Fibroblast of lung (primary cell): ENCODE data around the gene SLC9A1. TPM values are rescaled to one million over a fixed set of nuclear protein-coding genes. Genes with fewer than 3 reads are reported as not detected.

Source experiments
- DNase-seq, 2 donors: peaks; one replicate each; pipeline versions ENCODE4 v3.0.0 to v3.0.0-alpha.2; 2010; ENCODE audit warnings: low read depth in 2 of 2
- H2AFZ ChIP-seq: 2 replicates; pipeline ENCODE4 v1.5.1; 2012; ENCODE audit warnings: low read length, control low read depth, inconsistent platforms
- H3K27ac ChIP-seq: 2 replicates; pipeline ENCODE4 v1.5.1; 2011; ENCODE audit warnings: low read length, control low read depth; ENCODE audit not compliant: insufficient read depth
- H3K27me3 ChIP-seq: 2 replicates; pipeline ENCODE4 v1.5.1; 2011; ENCODE audit warnings: mild to moderate bottlenecking, low read length; ENCODE audit not compliant: control insufficient read depth, insufficient read depth
- H3K36me3 ChIP-seq: 2 replicates; pipeline ENCODE4 v1.5.1; 2011; ENCODE audit warnings: low read length; ENCODE audit not compliant: control insufficient read depth, insufficient read depth
- H3K4me1 ChIP-seq: 2 replicates; pipeline ENCODE4 v1.5.1; 2011; ENCODE audit warnings: low read length; ENCODE audit not compliant: control insufficient read depth, insufficient read depth; ENCODE audit errors: extremely low read depth
- H3K4me2 ChIP-seq: 2 replicates; pipeline ENCODE4 v1.5.1; 2011; ENCODE audit warnings: low read length, control low read depth; ENCODE audit not compliant: insufficient read depth; ENCODE audit errors: extremely low read depth
- H3K4me3 ChIP-seq, 4 experiments: fragments of 200-600 bp in 1 of 4; sonication (generic) in 1 of 4; replicated peaks in 1 of 4; 2 replicates each; pipeline ENCODE4 v1.5.1; 2011 to 2016; ENCODE audit warnings: low read length in 4 of 4, low read depth in 3 of 4, mild to moderate bottlenecking in 3 of 4, control low read depth in 2 of 4, inconsistent platforms in 1 of 4, mixed read lengths in 1 of 4; ENCODE audit not compliant: insufficient read depth in 1 of 4; ENCODE audit errors: control extremely low read depth in 1 of 4
- H3K79me2 ChIP-seq: 2 replicates; pipeline ENCODE4 v1.5.1; 2012; ENCODE audit warnings: mild to moderate bottlenecking, low read length, inconsistent platforms; ENCODE audit not compliant: control insufficient read depth, insufficient read depth
- H3K9ac ChIP-seq: 2 replicates; pipeline ENCODE4 v1.5.1; 2011; ENCODE audit warnings: mild to moderate bottlenecking, low read length, control low read depth; ENCODE audit not compliant: insufficient read depth
- H3K9me3 ChIP-seq: 2 replicates; pipeline ENCODE4 v1.5.1; 2012; ENCODE audit warnings: low read depth, low read length; ENCODE audit not compliant: control insufficient read depth, insufficient read depth
- H4K20me1 ChIP-seq: 2 replicates; pipeline ENCODE4 v1.5.1; 2011; ENCODE audit warnings: low read length; ENCODE audit not compliant: control insufficient read depth, insufficient read depth; ENCODE audit errors: extremely low read depth
- EZH2 ChIP-seq: IDR thresholded peaks from 2 replicates; pipeline ENCODE4 v1.5.1; 2012; ENCODE audit warnings: low read length, control low read depth, mild to moderate bottlenecking; ENCODE audit errors: missing control alignments
- polyA plus RNA-seq, 2 donors: library from polyadenylated mRNA; depleted of rRNA in 1 of 2; stranded (reverse) in 1 of 2; unstranded in 1 of 2; fragments of >200 nt; gene quantifications; 2 replicates each; pipeline ENCODE4 v1.2.1, GENCODE V29; 2011 to 2012; ENCODE audit warnings: missing spikeins in 1 of 2
- total RNA-seq: library from RNA; depleted of rRNA; stranded (reverse); fragments of >200 nt; gene quantifications from 2 replicates; pipeline ENCODE4 v1.2.1, GENCODE V29; 2014
- TF ChIP-seq, protein P1 (sequence below), 2 donors: IDR thresholded peaks in 1 of 2; conservative IDR thresholded peaks in 1 of 2; 1 replicate in 1 of 2; 2 replicates in 1 of 2; pipeline ENCODE4 v1.5.1; 2011 to 2012; ENCODE audit warnings: low read length in 2 of 2, control low read depth in 1 of 2, inconsistent platforms in 1 of 2, low read depth in 1 of 2, mild to moderate bottlenecking in 1 of 2

The SLC9A1 gene
- total and polyA plus RNA-seq, 2 donors (not counting 1 experiment from before 2014, with no cell fraction given), result 4.9 to 10.4 TPM

DNA sequence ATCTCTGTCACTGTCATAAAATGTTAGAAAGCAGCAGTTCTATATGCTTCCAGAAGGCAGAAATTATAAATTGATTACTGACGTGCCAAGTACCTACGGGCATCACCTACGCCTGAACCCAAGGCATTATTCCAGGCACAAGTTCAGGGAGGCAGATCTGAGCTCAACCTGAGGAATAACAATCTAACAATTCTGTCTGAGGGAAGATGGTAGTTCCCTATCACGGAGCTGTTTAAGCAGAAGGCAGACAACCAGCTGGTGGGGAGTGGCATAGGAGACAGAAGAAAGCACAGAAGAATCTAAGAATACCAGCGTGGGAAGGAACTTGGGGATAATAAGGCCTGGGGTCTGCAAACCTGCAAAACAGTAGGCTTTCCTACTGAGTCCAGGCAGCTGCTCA, 40.4 kb downstream of the SLC9A1 start:
- no peak overlapping the region for H3K4me2 ChIP-seq
- H3K27me3 ChIP-seq, result no peaks in the 10 kb centered on the region
- H3K27ac ChIP-seq, result no peak overlapping the region
- no peaks in the 10 kb centered on the region for H4K20me1 ChIP-seq
- peaks cover 46% of the 10 kb centered on the region for H3K4me1 ChIP-seq
- peaks cover 12% of the 10 kb centered on the region for H3K79me2 ChIP-seq
- DNase-seq, result no peak
- H3K36me3 ChIP-seq, result peaks cover under 1% of the 10 kb centered on the region
- H3K9me3 ChIP-seq, result no peaks in the 10 kb centered on the region
- no peak overlapping the region for H3K4me3 ChIP-seq
- TF ChIP-seq, protein P1, sequence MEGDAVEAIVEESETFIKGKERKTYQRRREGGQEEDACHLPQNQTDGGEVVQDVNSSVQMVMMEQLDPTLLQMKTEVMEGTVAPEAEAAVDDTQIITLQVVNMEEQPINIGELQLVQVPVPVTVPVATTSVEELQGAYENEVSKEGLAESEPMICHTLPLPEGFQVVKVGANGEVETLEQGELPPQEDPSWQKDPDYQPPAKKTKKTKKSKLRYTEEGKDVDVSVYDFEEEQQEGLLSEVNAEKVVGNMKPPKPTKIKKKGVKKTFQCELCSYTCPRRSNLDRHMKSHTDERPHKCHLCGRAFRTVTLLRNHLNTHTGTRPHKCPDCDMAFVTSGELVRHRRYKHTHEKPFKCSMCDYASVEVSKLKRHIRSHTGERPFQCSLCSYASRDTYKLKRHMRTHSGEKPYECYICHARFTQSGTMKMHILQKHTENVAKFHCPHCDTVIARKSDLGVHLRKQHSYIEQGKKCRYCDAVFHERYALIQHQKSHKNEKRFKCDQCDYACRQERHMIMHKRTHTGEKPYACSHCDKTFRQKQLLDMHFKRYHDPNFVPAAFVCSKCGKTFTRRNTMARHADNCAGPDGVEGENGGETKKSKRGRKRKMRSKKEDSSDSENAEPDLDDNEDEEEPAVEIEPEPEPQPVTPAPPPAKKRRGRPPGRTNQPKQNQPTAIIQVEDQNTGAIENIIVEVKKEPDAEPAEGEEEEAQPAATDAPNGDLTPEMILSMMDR (conservative IDR thresholded peaks at IDR 0.05 in 1 of 2, IDR thresholded peaks at IDR 0.05 in 1 of 2; ENCODE audit: low read depth in 1 of 2, low read length in 2 of 2), result no peak
- TF ChIP-seq EZH2, result no peak
- no peak overlapping the region for H3K9ac ChIP-seq
- no peak overlapping the region for H2AFZ ChIP-seq

DNA sequence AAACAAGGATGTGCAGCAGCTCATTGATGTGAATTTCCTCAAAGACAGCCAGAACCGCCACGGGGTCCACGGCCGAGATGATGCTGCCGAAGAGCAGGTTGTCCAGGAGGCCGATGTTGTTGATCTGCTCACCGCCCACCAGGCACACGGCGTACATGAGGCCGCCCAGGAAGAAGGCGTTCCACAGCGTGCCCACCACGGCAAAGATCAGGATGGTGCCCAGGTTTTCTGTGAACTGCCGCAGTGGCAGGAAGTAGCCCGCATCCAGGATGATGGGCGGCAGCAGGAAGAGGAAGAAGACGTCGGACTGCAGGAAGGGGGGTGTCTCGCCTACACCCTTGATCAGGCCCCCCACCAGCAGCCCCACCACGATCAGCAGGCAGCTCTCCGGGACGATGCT, 41.1 kb downstream of the SLC9A1 start:
- Histone ChIP-seq H3K4me2 (no peak overlapping the region), H3K79me2 (peaks cover 12% of the 10 kb centered on the region), H4K20me1 (no peaks in the 10 kb centered on the region), H2AFZ (no peak overlapping the region), H3K36me3 (peaks cover 7% of the 10 kb centered on the region), H3K27ac (no peak overlapping the region), H3K9me3 (no peaks in the 10 kb centered on the region), H3K4me1 (peaks cover 41% of the 10 kb centered on the region), H3K27me3 (no peaks in the 10 kb centered on the region), H3K9ac (no peak overlapping the region), H3K4me3 (no peak overlapping the region)
- TF ChIP-seq, protein P1 (conservative IDR thresholded peaks at IDR 0.05 in 1 of 2, IDR thresholded peaks at IDR 0.05 in 1 of 2; ENCODE audit: low read depth in 1 of 2, low read length in 2 of 2), result no peak
- no peak for TF ChIP-seq EZH2
- DNase-seq, result no peak

DNA sequence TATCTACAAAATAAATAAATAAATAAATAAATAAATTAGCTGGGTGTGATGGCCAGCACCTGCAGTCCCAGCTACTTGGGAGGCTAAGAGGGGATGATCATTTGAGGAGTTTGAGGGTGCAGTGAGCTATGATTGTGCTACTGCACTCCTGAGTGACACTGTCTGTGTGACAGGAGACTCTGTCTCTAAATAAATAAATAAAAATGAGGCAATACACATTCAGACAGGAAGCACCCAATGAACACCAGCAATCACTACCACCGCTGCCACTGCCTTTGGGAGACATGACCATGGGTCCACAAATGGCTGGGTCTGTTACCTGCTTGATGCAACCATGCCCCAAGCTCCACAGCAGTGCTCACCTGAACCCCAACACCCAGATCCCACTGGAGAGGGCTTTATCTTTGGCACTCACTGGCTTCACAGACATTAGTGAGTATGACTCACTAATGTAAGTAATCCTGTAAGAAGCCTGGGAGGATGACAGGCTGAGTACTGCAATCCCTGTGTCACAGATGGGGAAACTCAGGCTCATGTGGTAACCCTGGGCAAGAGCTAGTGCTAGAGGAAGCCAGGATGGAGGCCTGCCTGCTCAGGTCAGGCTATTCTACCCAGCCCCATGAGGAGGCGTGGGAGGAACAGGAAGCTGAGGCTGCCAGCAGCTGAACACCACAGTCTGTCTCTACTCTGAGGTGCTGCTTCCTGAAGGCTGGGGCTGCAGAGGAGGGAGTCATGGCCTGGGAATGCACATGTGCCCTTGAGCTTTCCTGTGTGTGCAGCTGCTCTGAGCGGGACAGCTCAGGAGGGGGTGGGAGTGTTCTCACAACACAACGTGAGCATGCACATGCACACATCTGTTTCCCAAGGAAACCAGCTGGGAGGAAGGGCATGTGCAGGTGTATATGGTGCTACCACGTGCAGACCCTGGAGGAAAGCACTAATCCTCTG, 43.0 kb downstream of the SLC9A1 start:
- H3K27me3 ChIP-seq, result no peaks in the 10 kb centered on the region
- H3K79me2 ChIP-seq, result peaks cover 4% of the 10 kb centered on the region
- no peaks in the 10 kb centered on the region for H4K20me1 ChIP-seq
- H3K4me3 ChIP-seq, result no peak overlapping the region
- H3K4me2 ChIP-seq, result peak overlapping the region; percentile 5
- H3K9me3 ChIP-seq, result no peaks in the 10 kb centered on the region
- no peak overlapping the region for H2AFZ ChIP-seq
- no peak overlapping the region for H3K9ac ChIP-seq
- peaks cover 7% of the 10 kb centered on the region for H3K36me3 ChIP-seq
- H3K27ac ChIP-seq, result peak overlapping the region; percentile 75
- DNase-seq, result peak; percentile 99 to 100
- no peak for TF ChIP-seq EZH2
- TF ChIP-seq, protein P1 (conservative IDR thresholded peaks at IDR 0.05 in 1 of 2, IDR thresholded peaks at IDR 0.05 in 1 of 2; ENCODE audit: low read depth in 1 of 2, low read length in 2 of 2), result peak in 1 of 2 donors; percentile 54
- H3K4me1 ChIP-seq, result peaks cover 23% of the 10 kb centered on the region
